Gastrocnemius medialis (tissue), 4 donors: ENCODE results near the gene MACROD2.

Experiments
- POLR2A ChIP-seq, 2 donors: fragments of 450-650 bp; IDR thresholded peaks; one replicate each; pipeline ENCODE4 v1.6.1; 2017; ENCODE audit warnings: antibody characterized with exemption in 2 of 2, mild to moderate bottlenecking in 2 of 2, moderate library complexity in 2 of 2
- TF ChIP-seq, protein P1 (sequence below), 5 experiments: fragments of 450-650 bp in 3 of 5; fragments of 200-600 bp in 2 of 5; sonication (generic) in 2 of 5; IDR thresholded peaks in 4 of 5; conservative IDR thresholded peaks in 1 of 5; 1 replicate in 4 of 5; 2 replicates in 1 of 5; pipeline ENCODE4 v1.5.1; 2016 to 2019; ENCODE audit warnings: antibody characterized with exemption in 5 of 5, mild to moderate bottlenecking in 3 of 5, moderate library complexity in 3 of 5

DNA sequence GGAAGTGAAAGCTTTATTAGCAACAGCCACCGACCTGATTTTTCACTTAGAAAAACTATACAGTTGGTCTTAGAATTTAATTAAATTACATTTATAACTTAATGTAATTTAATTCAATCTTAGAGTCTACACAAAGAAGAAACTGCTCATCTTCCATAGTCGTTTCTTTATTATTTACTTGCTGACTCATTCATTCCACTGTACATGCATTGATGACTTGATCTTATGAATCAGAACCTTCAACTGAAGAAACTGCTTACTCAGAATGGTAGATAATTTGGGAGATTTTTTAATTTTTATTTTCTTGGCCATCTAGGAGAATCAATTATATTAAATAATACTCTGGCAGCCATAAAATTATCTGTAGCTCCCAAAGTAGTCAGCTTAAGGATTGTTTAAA is 1363.7 kb downstream of the MACROD2 start:
- TF ChIP-seq, protein P1, sequence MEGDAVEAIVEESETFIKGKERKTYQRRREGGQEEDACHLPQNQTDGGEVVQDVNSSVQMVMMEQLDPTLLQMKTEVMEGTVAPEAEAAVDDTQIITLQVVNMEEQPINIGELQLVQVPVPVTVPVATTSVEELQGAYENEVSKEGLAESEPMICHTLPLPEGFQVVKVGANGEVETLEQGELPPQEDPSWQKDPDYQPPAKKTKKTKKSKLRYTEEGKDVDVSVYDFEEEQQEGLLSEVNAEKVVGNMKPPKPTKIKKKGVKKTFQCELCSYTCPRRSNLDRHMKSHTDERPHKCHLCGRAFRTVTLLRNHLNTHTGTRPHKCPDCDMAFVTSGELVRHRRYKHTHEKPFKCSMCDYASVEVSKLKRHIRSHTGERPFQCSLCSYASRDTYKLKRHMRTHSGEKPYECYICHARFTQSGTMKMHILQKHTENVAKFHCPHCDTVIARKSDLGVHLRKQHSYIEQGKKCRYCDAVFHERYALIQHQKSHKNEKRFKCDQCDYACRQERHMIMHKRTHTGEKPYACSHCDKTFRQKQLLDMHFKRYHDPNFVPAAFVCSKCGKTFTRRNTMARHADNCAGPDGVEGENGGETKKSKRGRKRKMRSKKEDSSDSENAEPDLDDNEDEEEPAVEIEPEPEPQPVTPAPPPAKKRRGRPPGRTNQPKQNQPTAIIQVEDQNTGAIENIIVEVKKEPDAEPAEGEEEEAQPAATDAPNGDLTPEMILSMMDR (IDR thresholded peaks at IDR 0.05 in 4 of 5, conservative IDR thresholded peaks at IDR 0.05 in 1 of 5) = no peak
- TF ChIP-seq POLR2A (IDR thresholded peaks at IDR 0.05) = no peak
